ENCODE results near the gene TRIM7.
A peak's percentile ranks its signal among the peaks of the same experiment; 100 is the strongest.
"Not testable (repeated sequence)": the region's sequence is repeated elsewhere in the genome, so short reads cannot be mapped to it uniquely, and the experiment has no call there.

Gene TRIM7

GRCh38 chr5:181232593-181232992, 27.6 kb upstream of the TRIM7 start:
- DNase-seq = no peak

DNA sequence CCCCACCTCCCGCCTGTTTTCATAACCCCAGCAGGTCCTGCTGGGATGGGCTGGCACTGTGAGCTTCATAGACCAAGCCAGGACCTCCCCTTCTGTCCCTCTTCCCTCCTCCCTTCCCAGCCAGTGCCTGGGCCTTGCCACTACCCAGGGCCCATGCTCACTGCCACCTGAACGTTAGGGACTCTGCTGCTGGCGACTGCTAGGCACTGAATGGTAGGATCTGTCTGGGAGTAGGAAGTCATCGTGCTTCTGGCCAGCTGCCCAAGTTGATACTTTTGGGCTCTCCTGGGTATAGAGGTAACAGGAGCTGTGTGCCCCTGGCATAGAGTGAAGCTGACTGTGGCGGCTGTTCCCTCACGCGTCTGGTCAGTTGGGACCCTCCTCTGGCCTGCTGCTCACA, 26.4 kb upstream of the TRIM7 start:
- DNase-seq = no peak

DNA sequence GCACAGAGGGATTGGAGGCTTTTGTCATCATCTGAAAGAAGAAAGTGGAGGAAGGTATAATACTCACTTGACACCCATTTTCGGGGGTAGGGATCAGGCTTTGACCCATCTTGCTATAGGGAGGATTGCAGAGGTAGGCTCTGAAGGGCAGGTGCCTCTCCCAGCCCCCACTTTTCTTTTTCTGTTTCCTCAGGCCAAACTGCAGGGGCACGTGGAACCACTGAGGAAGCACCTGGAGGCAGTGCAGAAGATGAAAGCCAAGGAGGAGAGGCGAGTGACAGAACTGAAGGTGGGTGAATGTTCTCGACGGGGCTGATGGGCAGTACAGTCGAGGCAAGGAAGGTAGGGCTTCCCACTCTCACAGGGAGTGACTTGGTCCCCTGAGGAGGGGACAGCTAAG, 25.6 kb upstream of the TRIM7 start:
- DNase-seq = no peak

DNA sequence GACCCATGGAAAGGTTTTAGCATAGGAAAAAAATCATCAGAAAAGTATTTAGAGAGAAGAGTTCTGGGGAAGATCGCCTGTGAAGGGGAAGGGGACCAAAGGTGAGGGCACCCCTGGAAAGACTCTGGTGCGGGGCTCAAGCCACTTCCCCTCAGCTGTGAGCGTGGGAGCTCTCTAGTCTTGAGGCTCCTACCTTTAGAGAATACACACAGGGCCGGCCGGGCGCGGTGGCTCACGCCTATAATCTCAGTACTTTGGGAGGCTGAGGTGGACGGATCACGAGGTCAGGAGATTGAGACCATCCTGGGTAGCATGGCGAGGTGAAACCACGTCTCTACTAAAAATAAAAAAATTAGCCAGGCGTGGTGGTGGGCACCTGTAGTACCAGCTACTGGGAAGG, 25.0 kb upstream of the TRIM7 start:
- no peak for DNase-seq

- DNase-seq = no peak
Observed at GRCh38 chr5:181224390-181225229, 19.6 kb upstream of the TRIM7 start.

GRCh38 chr5:181223729-181224389, 18.9 kb upstream of the TRIM7 start:
- no peak for DNase-seq

GRCh38 chr5:181223058-181223728, 18.2 kb upstream of the TRIM7 start, which contains the start of gene TRIM41:
TSS of gene TRIM41 (plus strand) at chr5:181223281. CDS start at chr5:181224000, 719 bp downstream.
- peak; percentile 99 for DNase-seq

- DNase-seq = no peak
Observed at GRCh38 chr5:181222630-181223057, 17.6 kb upstream of the TRIM7 start.

DNA sequence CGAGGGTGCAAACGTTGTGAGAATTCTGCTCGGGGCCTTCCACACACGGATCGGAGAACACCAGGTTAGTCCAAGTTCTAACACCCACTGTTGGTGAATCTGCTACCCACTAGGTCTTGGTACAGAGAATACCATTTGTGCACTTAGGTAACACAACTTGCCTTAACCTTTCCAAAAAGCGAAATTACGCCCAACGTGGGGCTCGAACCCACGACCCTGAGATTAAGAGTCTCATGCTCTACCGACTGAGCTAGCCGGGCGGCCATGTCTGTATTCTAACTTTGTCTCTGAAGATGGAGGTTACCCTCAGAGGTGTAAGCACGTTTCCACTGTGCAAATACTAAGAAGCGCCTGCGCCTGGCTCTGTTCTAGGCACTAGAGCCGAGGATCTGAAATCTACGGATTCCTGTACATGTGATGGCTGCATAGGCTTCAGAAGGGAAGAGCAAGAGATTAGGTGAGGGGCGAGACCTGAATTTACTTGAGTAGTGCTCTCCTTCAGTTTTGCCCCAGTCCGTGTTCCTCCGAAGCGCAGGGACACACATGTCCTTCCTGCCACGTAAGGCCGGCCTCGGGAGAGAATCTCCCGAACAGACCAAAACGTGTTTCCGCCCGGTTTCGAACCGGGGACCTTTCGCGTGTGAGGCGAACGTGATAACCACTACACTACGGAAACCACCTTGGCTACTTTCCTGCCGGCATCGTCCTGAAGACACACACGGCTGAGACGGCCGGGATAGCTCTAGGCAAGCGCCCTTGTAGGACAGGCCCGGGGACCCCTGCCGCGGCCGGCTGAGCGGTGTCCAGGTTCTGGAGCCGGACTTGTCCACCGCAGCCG, 17.0 kb upstream of the TRIM7 start:
- DNase-seq = peak; percentile 97

GRCh38 chr5:181221105-181221791, 16.3 kb upstream of the TRIM7 start:
- peak; percentile 32 for DNase-seq

DNA sequence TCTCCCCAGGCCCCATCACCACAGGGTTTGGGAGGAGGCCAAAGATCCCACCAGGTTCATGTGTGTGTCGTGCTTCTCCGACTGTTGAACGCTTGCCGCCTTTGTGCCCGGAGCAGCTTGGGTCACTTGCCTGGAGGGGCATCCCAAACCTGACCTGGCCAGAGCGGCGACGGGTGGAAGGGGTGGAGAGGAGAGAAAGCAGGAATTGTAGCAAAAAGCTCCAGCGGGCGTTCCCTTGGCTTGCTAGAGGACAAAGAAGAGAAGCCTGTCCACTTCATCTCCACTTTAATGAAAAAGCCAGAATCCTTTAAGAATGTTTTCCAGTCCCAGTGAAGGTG, 15.2 kb upstream of the TRIM7 start:
- peak; percentile 26 for DNase-seq

DNA sequence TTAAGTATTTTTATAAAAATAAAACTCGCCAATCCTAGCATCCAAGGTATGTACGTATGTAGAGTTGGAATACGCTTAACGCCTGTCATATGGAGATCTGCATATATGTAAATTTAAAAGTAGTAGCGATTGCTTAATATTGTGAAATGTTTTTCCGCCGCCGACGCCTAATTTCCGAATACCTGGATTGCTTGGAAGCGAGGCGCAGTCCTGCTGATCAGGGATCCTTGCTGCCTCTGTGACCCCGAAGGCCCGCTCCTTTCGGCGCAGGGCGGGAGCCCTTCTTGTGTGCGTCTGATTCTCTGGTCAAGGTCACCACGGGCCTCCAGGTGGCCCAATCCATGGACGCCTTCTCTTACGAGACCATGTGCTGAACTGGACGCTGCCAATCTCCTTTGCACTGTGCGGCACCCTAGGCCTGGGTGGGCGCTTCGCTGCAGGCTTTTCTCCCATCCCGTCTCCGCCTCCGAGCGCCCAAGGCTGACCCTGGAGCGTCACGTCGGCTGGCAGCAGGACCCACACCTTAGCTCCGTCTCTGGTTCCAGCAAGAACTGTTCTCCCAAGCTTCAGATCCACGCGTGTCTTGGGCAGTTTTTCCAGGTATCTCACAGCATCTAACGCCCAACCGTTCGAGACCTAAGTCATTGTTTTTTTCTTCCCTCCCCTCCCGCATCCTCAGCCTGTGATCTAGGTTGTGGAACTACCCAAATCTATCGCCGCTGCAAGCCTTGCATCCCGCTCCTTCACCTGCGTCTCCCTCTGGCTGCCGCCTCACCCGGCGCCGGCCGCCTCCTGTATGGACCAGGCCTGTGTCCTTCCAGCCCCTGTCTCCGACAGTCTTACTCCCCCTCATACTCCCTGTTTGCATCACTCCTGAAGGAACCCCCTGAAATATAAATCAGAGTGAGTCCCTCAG, 14.5 kb upstream of the TRIM7 start:
- DNase-seq = peak; percentile 33

GRCh38 chr5:181218795-181219124, 13.8 kb upstream of the TRIM7 start:
- DNase-seq = peak; percentile 6

DNA sequence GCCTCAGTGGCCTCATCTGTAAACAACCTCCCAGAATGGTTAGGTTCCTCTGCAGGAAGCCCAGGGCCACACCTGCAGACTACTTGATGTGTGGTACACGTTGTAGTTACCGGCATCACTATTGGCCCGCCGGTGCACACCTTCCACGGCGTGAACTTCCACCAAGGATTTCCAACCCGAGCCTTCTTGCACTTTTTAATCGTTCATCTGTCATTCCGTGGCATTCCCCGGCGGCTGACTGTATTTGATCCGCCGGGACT, 12.7 kb upstream of the TRIM7 start:
- no peak for DNase-seq

GRCh38 chr5:181217111-181217802, 12.3 kb upstream of the TRIM7 start:
- peak; percentile 73 for DNase-seq

- DNase-seq = peak; percentile 40
Observed at GRCh38 chr5:181215997-181216989, 11.3 kb upstream of the TRIM7 start.

GRCh38 chr5:181214249-181214648, 9.3 kb upstream of the TRIM7 start:
- DNase-seq = not testable (repeated sequence)

DNA sequence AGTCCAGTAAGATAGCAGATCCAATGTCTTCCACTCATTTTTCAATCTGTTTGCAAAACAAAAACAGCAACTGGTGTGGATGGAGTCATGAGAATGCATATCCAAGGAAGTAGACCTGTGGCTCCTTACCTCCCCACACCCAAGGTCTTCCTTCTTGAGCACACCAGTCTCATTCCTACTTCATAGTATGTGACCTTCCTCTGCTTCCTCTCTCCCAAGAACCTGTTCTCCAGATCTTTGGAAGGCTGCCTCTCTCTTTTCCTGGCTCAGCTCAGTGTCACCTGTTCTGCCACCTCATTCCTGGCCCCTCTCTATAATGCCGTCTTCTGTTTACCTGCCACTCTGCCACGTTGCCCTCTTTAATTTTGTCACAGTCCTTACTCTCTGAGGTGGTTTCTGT, 7.9 kb upstream of the TRIM7 start:
- no peak for DNase-seq

DNA sequence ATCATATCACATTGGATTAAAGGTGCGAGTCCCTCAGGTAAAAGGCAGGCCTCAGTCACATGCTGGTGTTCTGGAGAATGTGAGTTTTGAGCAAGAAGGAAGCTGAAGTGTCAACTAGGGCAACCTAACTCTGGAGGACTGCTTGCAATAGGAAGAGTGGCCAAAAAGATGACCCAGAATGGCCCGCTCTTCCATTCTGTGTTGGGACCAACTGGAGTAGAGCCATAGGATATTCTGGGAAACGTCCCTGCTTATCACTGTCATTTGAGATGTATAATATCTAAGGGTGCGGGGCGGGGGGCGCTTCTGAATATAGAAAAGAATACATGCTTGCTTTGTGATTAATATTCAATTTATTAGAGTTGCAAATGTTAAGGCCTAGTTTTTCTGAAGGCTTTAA, 7.1 kb upstream of the TRIM7 start:
- DNase-seq = peak; percentile 8

DNA sequence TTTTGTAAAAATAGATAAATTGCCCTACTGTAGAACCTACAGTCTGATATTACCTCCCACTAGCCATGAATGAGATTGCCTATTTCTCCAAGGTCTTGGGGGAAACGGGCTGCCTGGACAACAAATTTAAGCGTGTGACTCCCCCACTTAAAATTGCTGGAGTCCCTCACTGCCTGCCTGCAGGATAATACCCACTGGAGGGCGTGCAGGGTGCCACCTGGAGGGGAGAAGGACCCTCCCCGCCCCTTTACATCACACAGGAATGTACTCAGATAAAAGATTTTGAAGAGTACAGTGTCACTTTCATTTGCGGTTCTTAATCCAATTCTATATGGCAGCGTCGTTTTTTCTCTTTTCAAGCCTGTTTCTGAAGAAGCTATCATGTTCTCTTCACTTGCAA, 6.2 kb upstream of the TRIM7 start:
- peak; percentile 6 for DNase-seq

Measured in left hindlimb (tissue), 1 donor.